GM12874 (cell line): ENCODE results near the gene HSPA1B.

Source experiments
- CTCF ChIP-seq: IDR thresholded peaks from 2 replicates; pipeline ENCODE4 v1.5.1; 2011; ENCODE audit warnings: low read depth, mild to moderate bottlenecking, control low read depth, low read length, moderate library complexity; ENCODE audit not compliant: insufficient read depth

Gene HSPA1B

GRCh38 chr6:31836047-31836473 is 8.5 kb downstream of the HSPA1B start:
- no peak for TF ChIP-seq CTCF

GRCh38 chr6:31836474-31837368 is 9.2 kb downstream of the HSPA1B start:
- TF ChIP-seq CTCF, result no peak

- no peak for TF ChIP-seq CTCF
Measured at GRCh38 chr6:31837369-31838113, 10.0 kb downstream of the HSPA1B start.

- no peak for TF ChIP-seq CTCF
Measured at GRCh38 chr6:31838968-31839367, 11.4 kb downstream of the HSPA1B start.

- no peak for TF ChIP-seq CTCF
Measured at GRCh38 chr6:31842053-31842452, 14.5 kb downstream of the HSPA1B start.

- TF ChIP-seq CTCF, result no peak
Measured at GRCh38 chr6:31844507-31844906, 17.0 kb downstream of the HSPA1B start.

GRCh38 chr6:31847276-31847978 is 19.9 kb downstream of the HSPA1B start:
- TF ChIP-seq CTCF, result no peak
